Stimulated activated CD4-positive, alpha-beta T cell treated with anti-CD3 and anti-CD28 coated beads, Interleukin-4, amount 100 ng/mL, for 1 hour (primary cell): Measurements from ENCODE around the gene DGKI.

Source experiments
- DNase-seq: peaks from one replicate; pipeline ENCODE4 v3.0.0-alpha.2; 2020

DGKI gene

DNA sequence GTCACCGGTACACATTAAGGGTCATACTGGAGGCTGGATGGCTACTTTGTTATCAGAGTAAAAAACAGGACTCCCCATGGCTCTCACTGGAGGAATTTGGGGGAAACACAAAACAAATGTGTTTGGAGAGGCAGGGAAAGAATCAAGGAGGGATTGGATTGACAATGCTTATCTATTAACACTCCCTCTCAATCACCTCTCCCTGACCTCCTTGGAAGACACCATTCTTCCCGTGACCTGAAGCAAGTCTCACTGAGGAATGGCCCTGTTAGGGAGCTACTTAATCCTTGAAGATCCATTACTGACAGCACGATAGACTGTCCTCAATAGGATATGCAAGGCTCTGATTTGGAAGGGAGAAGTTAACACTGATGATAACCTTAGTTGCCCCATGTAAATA is 261.2 kb downstream of the DGKI start:
- no peak for DNase-seq

DNA sequence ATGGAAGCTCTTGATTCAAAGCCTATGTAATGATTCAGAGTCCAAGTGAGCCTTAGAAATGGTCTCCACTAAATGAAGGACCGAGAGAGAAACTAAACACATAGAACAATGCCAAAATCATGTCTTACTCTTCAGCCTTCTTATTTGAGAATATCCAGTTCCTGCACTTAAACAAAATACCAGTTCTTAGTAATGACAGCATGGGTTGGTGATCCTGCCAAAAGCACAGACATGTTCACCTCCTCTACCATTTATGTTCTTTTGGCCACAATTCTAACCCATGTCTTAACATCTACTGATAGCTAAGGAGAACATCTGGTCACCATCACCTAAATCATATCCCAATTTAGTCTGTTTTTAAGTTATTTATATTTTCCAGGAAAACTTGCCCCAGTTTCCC is 263.6 kb downstream of the DGKI start:
- DNase-seq, result no peak

DNA sequence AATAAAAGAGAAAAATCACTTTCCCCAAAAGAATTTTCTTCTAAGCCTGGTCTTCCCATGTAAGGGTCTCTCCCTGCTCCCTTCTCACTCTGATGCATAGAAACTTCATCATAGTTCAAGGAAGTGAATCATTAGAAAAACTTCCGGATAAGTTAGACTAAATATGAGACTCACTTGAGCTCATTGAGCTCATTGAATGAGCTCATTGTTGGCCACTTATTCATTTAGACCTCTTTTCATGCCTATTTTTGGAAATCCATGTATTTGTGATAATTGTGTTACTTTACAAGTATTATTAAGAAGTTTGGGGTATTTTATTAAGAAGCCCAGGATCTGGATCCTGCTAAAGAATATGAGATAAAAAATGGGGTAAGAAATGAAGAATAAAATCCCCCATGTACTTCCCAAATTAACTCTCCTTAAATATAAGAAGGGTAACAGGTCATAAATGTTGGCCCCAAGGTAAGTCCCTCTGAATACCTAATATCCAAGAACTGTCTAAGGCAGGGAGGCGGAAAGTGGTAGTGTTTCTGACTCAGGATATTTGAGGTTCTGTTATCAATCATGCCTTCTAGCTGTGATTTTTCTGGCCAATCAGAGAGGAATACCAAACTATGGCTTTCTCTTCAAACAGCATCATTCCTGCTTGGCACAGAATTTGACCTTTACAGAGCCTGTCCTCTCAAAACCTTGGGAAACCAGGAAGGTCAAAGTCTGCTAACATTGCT is 266.7 kb downstream of the DGKI start:
- DNase-seq, result no peak

DNA sequence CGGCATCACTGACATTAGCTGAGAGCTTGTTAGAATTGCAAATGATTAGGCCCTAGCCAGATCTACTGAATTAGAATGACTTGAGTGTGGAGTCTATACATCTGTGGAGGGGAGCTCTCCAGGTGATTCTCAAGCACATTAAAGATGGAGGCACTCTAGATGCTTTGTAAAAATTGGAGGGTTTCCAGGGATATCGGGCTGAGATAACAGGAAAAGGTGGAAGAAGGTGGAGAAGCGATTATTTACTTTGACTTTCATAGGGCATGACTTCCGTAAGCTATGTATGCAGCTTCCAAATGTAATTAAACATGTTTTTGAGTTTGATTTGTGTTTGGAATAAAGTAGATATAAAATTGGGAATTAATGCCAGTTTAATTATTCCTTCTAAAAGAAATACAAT is 268.2 kb downstream of the DGKI start:
- no peak for DNase-seq

DNA sequence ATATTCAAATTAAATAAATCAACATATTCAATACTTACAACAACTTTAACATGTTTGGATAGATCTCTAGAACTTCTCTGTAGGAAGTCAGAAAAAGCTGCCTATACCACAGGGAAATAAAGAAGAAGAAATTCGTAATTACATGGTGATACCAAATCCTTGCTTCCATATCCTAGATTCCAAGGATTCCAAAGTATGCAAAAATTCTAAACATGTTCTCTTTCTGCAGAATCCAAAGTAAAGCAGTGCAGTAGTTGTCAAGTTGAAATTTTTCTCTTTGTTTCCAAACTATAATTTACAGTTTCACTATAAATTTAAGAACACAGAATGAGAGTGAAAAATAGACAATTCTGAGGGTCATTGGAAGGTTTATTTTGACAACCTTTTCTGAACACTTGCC is 269.6 kb downstream of the DGKI start:
- DNase-seq, result no peak

DNA sequence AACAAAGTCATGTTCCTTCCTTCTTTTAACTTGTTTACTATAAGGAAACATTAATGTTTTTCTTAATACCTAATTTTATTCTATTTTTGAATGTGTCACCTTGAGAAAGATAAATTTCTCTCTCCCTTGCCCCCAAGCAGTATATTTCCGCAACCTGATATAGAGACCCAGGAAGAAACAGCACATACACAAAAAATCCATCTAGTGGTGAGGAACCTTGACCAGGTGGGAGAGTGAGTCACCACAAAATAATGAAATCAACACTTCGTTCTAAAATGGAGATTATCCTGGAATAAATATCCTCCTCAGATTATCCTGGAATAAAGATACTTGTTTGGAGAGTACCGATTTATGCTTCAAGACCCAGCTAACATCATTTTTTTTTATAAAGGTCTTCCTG is 270.3 kb downstream of the DGKI start:
- DNase-seq, result no peak

DNA sequence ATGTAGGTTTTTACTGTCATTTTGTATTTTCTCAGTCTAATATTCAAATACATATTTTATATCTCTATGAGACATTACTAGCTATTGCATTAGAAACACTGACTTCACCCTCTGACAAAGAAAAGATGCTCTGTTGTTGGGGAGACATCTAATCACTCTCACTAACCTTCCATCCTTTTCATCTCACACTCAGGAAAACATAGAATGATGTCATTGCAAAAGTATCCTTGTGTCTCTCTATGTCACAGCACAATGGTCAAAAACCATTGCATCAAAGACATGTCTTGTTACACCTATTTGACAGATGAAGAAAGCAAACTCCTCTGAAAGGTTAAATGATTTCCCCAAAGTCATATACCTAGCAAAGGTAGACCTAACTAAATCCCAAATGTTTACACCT is 272.0 kb downstream of the DGKI start:
- DNase-seq, result no peak

DNA sequence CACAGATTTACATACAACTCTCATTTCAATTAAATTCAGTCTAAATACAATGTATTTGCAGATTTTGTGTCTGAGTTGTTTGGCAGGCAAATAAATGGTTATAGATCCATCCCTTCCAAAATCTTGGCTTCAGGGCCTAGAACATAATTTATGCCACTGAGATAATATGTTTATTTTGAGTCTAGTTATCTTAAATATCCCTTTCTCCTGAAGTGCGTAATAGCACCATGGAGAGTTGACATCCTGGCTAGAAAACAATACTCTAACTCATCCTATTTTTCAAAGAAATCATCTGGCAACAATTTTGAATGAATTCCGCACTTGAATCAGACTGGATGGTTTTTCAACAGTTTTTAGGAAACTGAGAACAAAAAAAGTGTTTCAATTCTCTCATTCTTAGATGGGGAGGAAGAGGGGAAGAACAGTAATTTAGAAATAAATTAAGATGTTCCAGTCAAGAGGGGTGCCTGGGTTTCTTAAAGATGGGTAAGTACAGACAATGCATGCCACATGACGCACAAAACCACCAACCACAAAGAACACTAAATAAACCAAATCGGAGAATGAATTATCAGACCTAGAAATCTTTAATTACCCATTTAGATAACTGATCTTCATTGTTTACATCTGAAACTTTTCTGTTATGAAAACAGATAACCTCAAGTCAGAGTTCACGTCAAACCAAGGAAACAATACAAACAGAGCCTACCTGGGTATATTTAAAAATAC is 274.6 kb downstream of the DGKI start:
- no peak for DNase-seq

DNA sequence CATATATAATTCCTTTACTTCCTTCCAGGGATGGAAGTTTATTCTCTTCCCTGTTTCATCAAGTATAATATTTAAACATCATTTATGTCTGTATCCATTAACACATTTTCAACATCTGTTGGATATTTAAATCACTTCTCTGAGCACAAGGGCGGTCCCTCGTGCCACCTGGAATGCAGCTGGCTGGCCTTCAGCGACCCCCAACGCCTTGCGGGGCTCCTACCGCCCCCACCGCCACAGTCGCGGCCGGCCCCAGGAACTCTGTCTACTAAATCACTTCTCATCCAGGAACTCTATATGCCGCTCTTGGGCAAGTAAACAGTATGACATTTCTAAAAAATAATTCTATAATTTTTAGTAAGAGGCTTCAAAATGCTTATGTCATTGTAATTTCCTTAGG is 282.1 kb downstream of the DGKI start:
- DNase-seq, result no peak

DNA sequence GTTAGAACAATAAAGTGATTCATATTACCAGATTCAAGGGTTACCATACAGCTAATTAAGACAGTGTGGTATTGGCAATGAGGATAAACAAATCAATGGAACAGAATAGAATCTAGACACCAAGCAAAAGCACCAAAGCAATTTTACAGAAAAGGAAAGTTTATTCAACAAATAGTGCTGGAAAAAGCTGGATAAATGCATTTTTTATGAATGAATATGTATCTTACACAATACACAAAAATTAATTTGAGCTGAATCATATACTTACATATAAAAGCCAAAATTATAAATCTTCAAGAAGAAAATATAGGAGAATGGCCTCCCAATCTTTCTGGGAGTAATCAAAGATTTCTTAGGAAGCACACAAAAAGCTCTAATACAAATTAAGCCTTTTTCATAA is 282.8 kb downstream of the DGKI start:
- no peak for DNase-seq

DNA sequence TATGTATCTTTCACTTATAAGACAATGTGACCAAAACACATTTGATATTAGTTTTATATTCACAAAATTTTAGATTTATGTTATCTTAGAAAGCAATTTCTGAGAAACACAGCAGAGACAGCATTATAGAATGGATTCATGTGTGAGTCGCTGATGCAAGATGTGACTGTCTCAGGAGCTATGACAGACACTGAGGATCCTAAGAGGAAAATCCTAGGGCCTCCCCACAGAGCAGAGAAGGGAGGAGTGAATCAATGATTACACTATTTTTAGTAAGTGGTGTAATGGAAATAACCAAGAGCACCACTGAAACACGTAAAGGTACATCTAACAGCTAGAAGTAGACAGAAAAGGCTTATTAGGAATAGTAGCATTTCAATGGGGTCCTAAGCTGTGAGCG is 299.3 kb downstream of the DGKI start:
- no peak for DNase-seq

DNA sequence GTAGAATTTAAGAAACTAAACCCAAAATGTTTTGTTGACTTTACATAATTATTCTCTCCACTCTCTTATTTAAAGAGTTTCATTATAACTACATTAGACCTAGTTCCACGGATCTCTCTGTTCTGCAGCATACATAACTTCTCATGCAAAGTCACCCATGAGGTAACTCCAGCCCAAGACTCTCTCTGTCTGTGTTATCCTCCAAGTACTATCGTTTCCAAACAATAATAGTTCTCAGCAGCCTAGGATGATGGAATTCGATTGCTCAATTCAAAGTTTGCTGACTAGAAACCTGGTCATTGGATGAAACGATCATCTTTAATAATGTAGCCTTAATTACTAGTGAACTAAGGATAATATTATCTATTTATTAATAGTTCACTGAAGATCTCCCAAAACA is 300.1 kb downstream of the DGKI start:
- DNase-seq, result no peak

DNA sequence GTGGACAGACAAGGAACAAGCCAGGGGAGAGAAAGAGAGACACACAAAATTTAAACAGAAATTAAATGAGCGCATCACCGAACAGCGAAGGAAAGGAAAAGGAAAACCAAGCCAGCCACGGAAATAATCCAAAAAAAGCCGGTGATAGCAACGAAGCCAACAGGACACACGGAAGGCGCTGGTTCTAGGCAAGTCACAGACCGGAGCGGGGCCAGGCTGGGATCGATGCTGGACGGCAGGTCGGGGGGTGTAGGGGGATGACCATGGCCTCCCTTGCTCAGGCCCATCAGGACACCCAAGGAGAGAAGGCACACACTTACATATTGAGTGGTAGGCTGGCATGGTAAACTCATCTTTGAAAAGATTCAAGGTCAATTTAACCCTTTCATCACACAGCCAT is 300.8 kb downstream of the DGKI start:
- DNase-seq, result no peak

DNA sequence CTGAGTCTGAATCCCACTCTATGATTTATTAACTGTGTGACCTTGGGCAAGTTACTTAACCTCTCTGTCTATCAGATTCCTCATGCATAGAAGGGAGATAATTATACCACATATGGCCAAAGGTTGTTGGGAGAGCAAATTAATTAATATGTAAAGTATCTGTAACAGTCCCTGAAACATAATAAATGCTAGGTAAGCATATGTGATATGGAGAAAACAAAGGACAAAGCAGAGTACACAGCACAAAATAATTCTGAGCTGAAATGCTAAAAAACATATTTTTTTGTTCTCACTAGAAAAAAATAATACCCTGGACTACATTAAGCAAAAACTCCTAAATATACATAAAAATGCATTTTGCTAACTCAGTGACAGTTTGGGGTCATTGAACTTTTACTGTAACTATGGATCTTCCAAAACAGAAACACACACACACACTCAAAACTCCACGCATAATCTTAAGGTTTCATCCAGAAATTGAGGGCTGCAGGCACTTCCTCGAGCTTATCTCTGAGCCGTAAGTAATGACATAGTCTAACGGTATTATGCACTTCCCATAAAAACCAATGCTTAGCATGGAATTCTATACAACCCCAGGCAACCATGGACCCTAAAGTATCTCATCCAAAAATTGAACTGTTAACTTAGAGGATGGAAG is 301.6 kb downstream of the DGKI start:
- DNase-seq, result no peak

DNA sequence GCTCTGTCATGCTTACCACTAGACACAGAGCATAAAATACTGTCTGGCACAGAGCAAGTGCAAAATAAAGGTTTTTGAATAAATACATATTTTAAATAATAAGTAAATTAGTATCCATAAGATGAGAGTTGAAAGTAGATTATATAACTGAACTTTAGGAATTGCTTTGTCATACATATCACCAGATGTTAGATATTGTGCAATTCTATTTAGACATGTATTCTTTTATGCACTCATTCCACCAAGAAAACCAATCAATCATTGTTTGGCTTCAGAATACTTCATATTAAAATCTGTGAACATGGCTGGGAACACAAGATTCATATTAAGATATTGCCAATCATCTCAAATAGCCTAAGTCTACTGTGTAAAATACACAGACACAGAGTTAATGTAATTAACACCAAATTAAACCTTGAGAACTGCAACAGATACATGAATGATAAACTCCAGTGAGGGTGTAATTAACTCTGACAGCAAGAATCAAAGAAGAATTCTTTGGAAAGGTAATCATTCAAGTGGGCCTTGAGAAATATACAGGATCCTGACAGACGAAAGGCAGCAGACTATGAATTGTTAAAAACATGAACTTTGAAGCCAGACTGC is 302.2 kb downstream of the DGKI start:
- DNase-seq, result no peak

DNA sequence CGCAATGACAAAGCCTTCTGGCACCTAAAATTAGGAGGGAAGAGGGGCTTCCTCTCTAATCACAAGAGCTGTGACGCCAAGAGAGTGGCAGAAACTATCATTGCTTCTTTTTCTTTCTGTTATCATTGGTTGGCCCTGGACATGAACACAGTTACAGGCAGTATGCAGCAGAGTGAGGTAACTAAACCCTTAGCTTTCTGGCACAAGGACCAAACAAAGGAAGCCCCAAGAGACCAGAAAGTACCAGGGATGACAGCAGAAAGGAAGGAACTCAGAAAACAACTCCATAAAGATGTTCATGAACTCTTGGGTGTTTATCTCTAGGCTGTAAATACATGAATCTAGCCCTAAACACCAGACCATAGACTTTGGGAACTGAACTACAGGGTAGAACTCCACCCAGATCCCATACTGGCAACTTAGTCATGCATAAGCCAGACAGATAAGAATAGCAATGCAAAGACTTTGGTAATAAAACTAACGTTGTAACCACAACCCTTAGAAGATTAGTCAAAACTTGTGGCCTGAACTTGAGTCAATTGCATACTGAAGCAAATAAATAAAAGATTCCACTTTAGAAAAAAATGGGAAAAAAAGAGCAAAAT is 307.6 kb downstream of the DGKI start:
- no peak for DNase-seq

DNA sequence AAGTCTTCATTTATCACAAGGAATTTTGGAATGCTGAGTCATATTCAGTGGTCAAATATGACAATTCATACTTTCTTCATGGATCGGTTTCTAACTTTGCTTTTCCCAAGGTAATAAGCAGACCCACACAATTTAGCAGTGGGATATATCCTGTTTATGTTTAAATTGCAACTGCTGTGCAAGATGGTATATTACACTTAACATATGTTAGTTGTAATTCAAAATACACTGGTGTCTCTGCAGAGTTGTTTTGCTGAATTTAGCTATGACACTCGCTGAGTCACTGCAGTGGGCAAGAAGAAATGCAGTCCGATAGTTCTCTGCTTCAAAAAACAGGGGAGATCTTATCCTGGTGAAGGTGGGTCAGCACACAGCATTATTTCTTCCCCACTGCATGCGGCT is 308.4 kb downstream of the DGKI start:
- DNase-seq, result no peak

DNA sequence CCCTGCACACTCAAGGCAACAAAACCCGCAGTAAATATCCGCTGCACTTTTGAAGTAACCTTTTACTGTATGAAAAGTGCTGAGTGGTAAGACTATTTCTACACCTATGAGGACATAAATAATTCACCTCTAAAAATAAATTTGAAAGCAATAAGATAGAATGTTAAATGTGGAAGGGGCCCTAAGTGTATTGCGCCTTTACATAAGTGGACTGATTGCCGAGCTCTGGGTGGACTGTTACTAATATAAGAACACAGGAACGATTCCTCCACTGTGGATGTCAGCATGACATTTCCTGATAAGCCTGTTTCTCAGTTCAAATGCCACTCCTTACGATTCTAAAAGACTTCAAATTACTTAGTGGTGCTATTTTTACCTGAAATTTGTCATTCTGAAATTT is 311.2 kb downstream of the DGKI start:
- DNase-seq, result no peak

DNA sequence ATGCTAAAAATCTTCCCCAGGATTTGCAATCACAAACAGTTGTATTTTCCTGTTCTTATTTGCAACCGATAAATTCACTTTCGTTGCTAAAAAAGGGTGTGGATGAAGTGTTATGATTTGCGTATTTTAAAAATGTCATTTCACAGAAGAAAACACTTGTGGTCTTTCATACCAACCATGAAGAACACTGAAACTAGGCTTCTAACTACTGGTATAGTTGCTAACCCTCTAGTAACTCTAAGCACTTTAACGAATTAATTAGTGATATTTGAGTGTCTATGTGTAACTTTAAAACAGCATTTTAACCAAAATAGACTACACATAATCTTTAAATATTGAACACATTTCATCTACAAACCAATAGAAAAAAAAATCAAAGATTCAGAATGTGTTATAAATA is 315.1 kb downstream of the DGKI start:
- DNase-seq, result no peak

DNA sequence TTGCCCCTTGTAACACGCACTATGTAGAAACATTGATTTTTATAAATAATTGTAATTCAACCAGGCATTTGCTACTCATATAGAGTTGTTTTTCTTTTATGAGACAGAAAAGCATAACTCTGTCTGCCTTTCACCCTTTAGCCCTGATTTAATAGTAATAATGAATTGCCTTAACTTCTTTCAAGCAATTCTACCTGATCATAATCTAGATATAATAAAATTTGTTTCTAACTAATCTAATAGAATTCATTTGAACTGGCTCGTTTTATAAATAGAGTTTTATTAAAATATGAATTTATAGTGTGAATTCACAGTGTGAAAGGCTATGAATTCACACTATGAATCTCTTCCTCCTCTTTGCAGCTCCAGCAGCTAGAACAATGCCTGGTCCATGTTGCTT is 319.1 kb downstream of the DGKI start:
- DNase-seq, result no peak

DNA sequence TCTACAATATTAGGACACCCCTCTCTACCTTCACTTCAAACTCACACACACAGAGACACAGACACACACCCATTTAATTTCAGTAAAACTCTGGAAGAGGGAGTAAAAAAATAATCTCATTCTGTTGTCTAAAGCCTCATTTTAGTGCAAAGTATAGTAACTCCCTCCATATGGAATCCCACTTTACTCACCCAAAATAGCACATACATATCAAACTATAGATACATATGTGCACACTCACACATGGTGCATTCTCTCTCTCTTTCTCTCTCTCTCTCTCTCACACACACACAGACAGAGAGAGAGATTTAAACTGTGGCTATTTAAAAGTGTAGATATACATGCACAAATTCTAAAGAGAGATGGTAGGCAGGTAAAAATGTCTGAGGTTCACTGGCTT is 323.6 kb downstream of the DGKI start:
- no peak for DNase-seq

DNA sequence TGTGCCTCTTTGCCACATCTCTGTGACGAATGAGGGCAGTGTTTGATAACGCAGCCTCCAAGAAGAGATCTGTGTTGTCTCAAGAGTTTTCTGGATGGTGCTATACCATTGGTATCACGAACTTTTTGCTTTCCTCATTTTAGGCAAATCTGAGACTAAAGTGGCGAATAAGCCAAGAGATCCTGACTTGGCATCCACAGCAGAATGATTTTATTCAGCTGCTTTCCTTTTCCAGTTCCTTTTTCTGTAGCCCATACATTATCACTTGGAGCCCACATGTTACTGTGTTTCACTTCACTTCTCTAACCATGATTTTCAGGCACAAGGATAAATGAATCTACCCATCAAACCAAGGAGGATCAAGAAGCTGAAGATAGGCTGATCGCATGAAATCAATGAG is 325.3 kb downstream of the DGKI start:
- DNase-seq, result no peak

DNA sequence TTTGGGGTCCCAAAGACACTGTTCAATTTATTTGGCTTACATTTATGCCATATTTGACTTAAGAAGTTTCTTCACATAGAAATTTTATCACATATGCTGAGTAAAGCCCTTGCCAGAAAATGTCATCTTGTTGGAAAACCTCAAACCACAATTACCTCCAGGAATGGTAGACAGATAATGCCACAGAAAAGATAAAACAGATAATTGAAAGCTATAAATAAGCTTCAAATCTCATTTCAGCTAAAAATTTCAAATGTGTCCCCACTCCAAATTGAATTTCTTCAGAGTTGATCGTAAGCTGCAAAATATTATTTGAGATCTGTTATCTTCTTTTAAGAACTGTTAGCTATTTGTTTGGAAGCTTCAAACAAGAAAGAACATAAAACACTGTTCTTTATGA is 326.8 kb downstream of the DGKI start:
- no peak for DNase-seq
